Epithelial cell of proximal tubule (primary cell): Measurements from ENCODE around the gene HDGF. TPM values are rescaled to one million over a fixed set of nuclear protein-coding genes. Genes with fewer than 3 reads are reported as not detected.
A peak's percentile ranks its signal among the peaks of the same experiment; 100 is the strongest.

Experiments
- DNase-seq: peaks from one replicate; pipeline ENCODE4 v3.0.0-alpha.2; 2011; ENCODE audit warnings: low read depth
- H3K4me3 ChIP-seq: 2 replicates; pipeline ENCODE4 v1.5.1; 2011; ENCODE audit warnings: low read depth, mild to moderate bottlenecking, low read length
- total RNA-seq: library from RNA; depleted of rRNA; stranded (reverse); fragments of >200 nt; gene quantifications from 2 replicates; pipeline ENCODE4 v1.2.3, GENCODE V29; 2015
- TF ChIP-seq, protein P1 (sequence below): conservative IDR thresholded peaks from 2 replicates; pipeline ENCODE4 v1.5.1; 2012; ENCODE audit warnings: low read depth, mild to moderate bottlenecking, low read length

The HDGF gene
- total RNA-seq, 1 donor from 2014 or later, result 279 TPM

DNA sequence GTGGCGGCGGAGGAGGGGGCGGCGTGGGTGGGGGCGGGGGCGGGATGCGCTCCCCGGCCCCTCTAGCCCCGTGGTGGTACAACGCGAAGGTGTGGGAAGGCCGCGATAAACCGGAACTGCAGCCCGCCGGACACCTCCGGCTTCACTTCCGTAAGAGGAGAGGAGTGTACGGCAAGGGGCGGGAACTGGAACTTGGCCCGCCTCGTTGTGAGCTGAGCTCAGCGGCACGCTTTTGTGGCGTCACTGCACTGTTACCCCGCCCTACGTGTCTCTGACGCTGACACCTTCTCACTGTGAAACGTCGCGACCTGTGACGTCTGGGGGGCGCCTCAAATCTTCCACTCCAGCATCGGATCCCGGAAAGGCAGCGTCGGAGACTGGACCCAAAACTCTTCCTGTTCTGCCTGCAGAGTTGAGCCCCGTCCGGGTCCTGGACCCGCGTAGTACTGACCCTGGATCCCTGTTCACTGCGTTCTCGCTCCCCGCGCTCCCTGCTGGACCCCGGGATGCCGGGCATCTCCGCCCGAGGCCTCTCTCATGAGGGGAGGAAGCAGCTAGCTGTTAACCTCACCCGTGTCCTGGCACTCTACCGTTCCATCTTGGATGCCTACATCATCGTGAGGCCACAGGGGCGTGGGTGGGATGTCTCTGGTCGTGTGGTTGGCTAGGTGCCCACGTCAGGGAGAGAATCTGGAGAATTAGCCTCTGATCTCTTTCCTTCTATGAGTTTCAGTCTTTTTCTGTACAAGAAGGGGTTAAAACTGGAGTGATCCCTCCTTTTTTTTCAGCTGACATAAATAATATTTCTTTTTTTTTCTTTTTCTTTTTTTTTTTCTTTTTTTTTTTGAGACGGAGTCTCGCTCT, 22.6 kb downstream of the HDGF start, which contains the start of gene ISG20L2:
TSS of gene ISG20L2 (minus strand) at position 168 of the 864 bp plus-strand sequence. CDS start 1,114 bp downstream, outside the sequence.
- TF ChIP-seq, protein P1, sequence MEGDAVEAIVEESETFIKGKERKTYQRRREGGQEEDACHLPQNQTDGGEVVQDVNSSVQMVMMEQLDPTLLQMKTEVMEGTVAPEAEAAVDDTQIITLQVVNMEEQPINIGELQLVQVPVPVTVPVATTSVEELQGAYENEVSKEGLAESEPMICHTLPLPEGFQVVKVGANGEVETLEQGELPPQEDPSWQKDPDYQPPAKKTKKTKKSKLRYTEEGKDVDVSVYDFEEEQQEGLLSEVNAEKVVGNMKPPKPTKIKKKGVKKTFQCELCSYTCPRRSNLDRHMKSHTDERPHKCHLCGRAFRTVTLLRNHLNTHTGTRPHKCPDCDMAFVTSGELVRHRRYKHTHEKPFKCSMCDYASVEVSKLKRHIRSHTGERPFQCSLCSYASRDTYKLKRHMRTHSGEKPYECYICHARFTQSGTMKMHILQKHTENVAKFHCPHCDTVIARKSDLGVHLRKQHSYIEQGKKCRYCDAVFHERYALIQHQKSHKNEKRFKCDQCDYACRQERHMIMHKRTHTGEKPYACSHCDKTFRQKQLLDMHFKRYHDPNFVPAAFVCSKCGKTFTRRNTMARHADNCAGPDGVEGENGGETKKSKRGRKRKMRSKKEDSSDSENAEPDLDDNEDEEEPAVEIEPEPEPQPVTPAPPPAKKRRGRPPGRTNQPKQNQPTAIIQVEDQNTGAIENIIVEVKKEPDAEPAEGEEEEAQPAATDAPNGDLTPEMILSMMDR, result no peak
- peak within 1 kb of the TSS; percentile 100 for H3K4me3 ChIP-seq
- no peak for DNase-seq

DNA sequence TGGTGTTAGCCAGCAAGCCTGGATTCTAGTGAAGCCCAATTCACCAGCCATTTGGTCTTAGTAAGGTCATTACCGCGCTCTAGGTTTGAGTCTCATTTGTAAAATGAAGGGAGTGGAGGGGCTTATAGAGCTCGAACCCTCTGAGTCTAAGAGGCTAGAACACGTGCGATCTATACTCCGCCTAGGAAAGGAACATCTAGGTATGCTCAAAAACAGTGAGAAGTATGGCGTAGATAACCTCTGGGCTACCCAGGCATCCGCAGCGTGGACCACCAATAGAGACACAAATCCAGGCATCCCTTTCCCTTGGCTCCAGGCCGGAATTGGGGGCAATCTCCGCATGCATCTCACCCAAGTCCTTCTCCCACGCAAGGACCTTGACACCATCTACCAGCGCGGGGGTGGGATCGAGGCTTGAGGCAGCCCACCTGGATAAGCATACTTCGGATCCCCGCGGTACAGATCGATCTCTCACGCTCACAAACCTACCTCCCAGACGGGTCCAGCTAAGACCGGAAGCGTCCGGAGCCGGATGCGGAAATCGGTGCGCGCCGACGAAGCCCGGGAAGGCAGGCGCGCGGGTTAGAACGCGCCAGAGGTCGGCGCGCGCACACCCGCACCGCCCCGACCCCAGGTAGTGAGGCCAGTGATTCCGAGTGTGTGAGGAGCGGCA, 23.4 kb downstream of the HDGF start, which contains the start of gene METTL25B:
TSS of gene METTL25B (plus strand) at position 544 of the 673 bp plus-strand sequence. CDS start 636 bp downstream, outside the sequence.
- no peak for DNase-seq
- TF ChIP-seq, protein P1, result no peak
- H3K4me3 ChIP-seq, result peak within 1 kb of the TSS; percentile 100

DNA sequence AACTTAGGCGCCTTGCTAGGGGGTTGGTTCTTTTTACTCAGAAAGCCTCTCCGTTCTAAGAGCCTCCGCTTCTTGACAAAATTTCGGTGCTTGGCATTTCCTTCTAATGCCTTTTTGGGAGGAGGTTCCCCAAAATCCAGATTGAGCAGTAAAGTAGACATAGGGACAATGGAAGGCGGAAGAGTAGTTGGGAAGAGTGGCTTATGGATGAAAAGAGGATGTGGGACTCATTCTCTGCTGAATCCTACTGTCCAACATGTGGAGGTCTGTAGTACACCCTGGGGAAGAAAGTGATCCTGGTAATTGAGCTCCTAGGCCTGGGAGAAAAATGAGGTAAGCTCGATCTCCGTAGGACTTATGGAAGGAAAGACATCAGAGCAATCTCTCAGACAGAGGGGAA, 24.0 kb downstream of the HDGF start:
- H3K4me3 ChIP-seq, result peak overlapping the region; percentile 100
- no peak for DNase-seq
- TF ChIP-seq, protein P1, result no peak

DNA sequence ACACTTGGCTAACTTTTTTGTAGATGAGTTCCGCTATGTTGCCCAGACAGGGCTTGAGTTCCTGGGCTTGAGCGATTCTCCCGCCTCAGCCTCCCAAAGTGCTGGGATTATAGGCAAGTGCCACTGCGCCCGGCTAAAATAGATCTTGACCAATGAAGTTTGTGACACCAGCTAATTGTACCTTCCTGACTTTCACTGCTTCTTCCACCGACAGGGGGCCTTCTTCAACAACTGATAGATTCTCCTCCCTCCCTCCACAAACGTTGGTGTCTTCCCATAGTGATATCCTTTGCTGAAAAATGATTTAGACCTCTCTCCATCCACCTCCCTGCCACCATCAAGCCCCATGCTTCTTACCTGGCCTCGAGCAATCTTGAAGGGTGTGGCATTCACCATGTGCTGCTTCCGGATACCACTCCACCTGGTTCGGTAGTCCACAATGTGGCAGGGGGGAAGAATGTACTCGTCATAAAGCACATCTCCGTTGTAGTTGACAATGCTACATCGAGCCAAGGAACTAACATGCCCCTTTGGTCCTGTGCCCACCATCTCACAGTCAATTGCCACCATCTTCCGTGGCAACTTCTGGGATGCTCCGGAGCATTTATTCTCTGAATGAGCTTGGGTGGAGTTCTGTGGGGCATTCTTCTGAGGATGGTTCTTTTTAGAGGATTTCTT, 24.8 kb downstream of the HDGF start:
- DNase-seq, result no peak
- TF ChIP-seq, protein P1, result peak; percentile 73
- peak overlapping the region; percentile 100 for H3K4me3 ChIP-seq

DNA sequence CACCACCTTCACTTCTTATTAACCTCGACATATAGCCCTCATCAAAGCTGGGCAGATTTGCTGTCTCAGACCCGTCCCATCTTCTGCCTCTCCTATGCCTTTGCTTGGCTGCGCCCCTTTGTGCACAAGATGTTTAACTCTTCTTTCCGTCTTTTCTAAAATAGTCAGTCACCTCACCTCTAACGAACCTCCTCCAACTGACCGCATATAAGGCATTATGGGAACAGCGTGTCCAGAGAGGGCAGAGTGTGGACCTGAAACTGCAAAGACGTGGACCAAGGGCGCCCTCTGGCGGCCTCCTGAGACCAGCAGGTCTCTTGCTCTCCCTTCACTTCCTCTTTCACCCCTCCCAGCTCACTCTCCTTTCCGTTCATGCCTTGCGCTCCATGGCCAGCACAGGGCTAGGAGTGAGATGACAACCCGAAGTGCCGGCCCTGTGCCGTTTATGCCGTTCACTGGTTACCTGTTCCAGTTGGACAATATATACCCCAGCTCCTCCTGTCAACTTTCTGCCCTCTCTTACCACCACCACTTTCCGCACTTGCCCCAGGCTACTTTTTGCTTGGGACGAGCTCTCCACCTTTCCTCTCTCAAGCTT, 25.7 kb downstream of the HDGF start:
- peak overlapping the region; percentile 100 for H3K4me3 ChIP-seq
- TF ChIP-seq, protein P1, result peak; percentile 99
- DNase-seq, result no peak

DNA sequence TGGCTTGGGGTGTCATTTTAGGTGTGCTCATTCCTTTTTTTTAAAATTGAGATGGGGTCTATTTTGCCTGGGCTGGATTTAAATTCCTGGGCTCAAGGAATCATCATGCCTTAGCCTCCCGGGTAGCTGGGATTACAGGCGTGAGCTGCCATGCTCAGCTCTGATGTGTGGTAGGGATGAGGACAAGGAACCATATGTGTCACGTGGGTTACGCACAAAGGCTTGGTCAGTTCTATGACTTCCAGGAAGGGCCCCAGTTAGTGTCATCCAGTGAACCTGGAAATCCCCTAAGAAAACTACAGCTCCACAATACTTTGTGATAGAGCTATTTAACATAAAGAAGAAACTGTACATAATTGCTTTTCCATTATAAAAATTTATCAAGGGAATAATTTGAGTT, 29.9 kb downstream of the HDGF start:
- H3K4me3 ChIP-seq, result no peak overlapping the region
- no peak for DNase-seq
- TF ChIP-seq, protein P1, result no peak
